Spinal cord (tissue), 10 donors: ENCODE results near the gene ADGRG1. TPM values are rescaled to one million over a fixed set of nuclear protein-coding genes. Genes with fewer than 3 reads are reported as not detected.

Experiments
- DNase-seq, 6 donors: peaks; one replicate each; pipeline versions ENCODE4 v3.0.0 to v3.0.0-alpha.2; 2013 to 2015; ENCODE audit warnings: low spot score in 6 of 6, low read depth in 4 of 6
- H3K27ac ChIP-seq: one replicate; pipeline ENCODE4 v1.5.1; 2013; ENCODE audit warnings: low read depth, low read length, control low read depth
- H3K27me3 ChIP-seq: one replicate; pipeline ENCODE4 v1.6.1; 2013; ENCODE audit warnings: low read length; ENCODE audit not compliant: control insufficient read depth, insufficient read depth
- H3K36me3 ChIP-seq: one replicate; pipeline ENCODE4 v1.6.1; 2013; ENCODE audit warnings: low read length; ENCODE audit not compliant: control insufficient read depth, insufficient read depth
- H3K4me1 ChIP-seq: one replicate; pipeline ENCODE4 v1.6.1; 2013; ENCODE audit warnings: low read length; ENCODE audit not compliant: control insufficient read depth, insufficient read depth
- H3K4me3 ChIP-seq: one replicate; pipeline ENCODE4 v1.5.1; 2013; ENCODE audit warnings: low read depth, low read length, control low read depth
- H3K9me3 ChIP-seq: one replicate; pipeline ENCODE4 v1.6.1; 2013; ENCODE audit warnings: low read length; ENCODE audit not compliant: control insufficient read depth, insufficient read depth
- WGBS: methylation state at CpG from one replicate; pipeline ENCODE4 v1.1.5; 2013; ENCODE audit warnings: missing lambda C conversion rate; ENCODE audit not compliant: insufficient coverage; 5-methylcytosine and 5-hydroxymethylcytosine counted together
- polyA plus RNA-seq, 2 donors: library from polyadenylated mRNA; unstranded; fragments of 120-200 nt; gene quantifications; one replicate each; pipeline ENCODE4 v1.2.1, GENCODE V29; 2013; ENCODE audit not compliant: insufficient read length in 2 of 2
- total RNA-seq, 2 donors: library from RNA; depleted of rRNA in 1 of 2; stranded (reverse); fragments of 120-200 nt in 1 of 2; fragments of >200 nt in 1 of 2; gene quantifications; one replicate each; pipeline versions ENCODE4 v1.2.3 to v1.2.4, GENCODE V29; 2013 to 2014
- donor health status: healthy.

The ADGRG1 gene
- total and polyA plus RNA-seq, 4 donors = 30.1 to 367 (median 189) TPM

- no peaks in the 10 kb centered on the region for H3K9me3 ChIP-seq
- peak overlapping the region; percentile 96 for H3K27ac ChIP-seq
Measured at GRCh38 chr16:57639172-57639887, 10.9 kb downstream of the ADGRG1 start.

GRCh38 chr16:57640185-57640584, 11.8 kb downstream of the ADGRG1 start:
- Histone ChIP-seq H3K9me3 (no peaks in the 10 kb centered on the region), H3K27ac (peak overlapping the region; percentile 96), H3K36me3 (peaks cover 40% of the 10 kb centered on the region), H3K27me3 (no peaks in the 10 kb centered on the region), H3K4me1 (peaks cover 98% of the 10 kb centered on the region), H3K4me3 (peak overlapping the region; percentile 57)
- DNase-seq = no peak
- 35% methylated on average over 9 of the region's 9 CpGs for WGBS

More at GRCh38 chr16:57639172-57639887, 10.9 kb downstream of the ADGRG1 start:
- Histone ChIP-seq H3K4me3 (peak overlapping the region; percentile 57), H3K4me1 (peaks cover 98% of the 10 kb centered on the region), H3K36me3 (peaks cover 31% of the 10 kb centered on the region), H3K27me3 (no peaks in the 10 kb centered on the region)
- WGBS = 5% methylated on average over 20 of the region's 23 CpGs
- peak; percentile 86 to 98 (median 90) for DNase-seq

- 19% methylated on average over 7 of the region's 8 CpGs for WGBS
- no peaks in the 10 kb centered on the region for H3K9me3 ChIP-seq
- peaks cover 41% of the 10 kb centered on the region for H3K36me3 ChIP-seq
- peak overlapping the region; percentile 57 for H3K4me3 ChIP-seq
- H3K27ac ChIP-seq = peak overlapping the region; percentile 96
- peaks cover 98% of the 10 kb centered on the region for H3K4me1 ChIP-seq
- H3K27me3 ChIP-seq = no peaks in the 10 kb centered on the region
- DNase-seq = peak in 2 of 6 donors; percentile 57 to 75
Measured at GRCh38 chr16:57640612-57641011, 12.2 kb downstream of the ADGRG1 start.

- H3K27me3 ChIP-seq = no peaks in the 10 kb centered on the region
- peak overlapping the region; percentile 6 for H3K4me3 ChIP-seq
- H3K9me3 ChIP-seq = no peaks in the 10 kb centered on the region
- WGBS = 35% methylated on average over 9 of the region's 11 CpGs
- peak in 1 of 6 donors; percentile 43 for DNase-seq
- peaks cover 98% of the 10 kb centered on the region for H3K4me1 ChIP-seq
- H3K27ac ChIP-seq = peak overlapping the region; percentile 96
- H3K36me3 ChIP-seq = peaks cover 54% of the 10 kb centered on the region
Measured at GRCh38 chr16:57642160-57643135, 14.0 kb downstream of the ADGRG1 start.

GRCh38 chr16:57643147-57643874, 14.9 kb downstream of the ADGRG1 start:
- Histone ChIP-seq H3K27ac (peak overlapping the region; percentile 82), H3K4me3 (no peak overlapping the region), H3K36me3 (peaks cover 60% of the 10 kb centered on the region), H3K9me3 (no peaks in the 10 kb centered on the region), H3K27me3 (no peaks in the 10 kb centered on the region), H3K4me1 (peaks cover 98% of the 10 kb centered on the region)
- WGBS = 23% methylated on average over 6 of the region's 7 CpGs
- DNase-seq = peak in 1 of 6 donors; percentile 59

GRCh38 chr16:57643910-57644309, 15.5 kb downstream of the ADGRG1 start:
- H3K4me3 ChIP-seq = no peak overlapping the region
- no peak for DNase-seq
- no peaks in the 10 kb centered on the region for H3K27me3 ChIP-seq
- no peaks in the 10 kb centered on the region for H3K9me3 ChIP-seq
- WGBS = 68% methylated on average over 8 of the region's 9 CpGs
- peaks cover 98% of the 10 kb centered on the region for H3K4me1 ChIP-seq
- H3K36me3 ChIP-seq = peaks cover 66% of the 10 kb centered on the region
- H3K27ac ChIP-seq = no peak overlapping the region

GRCh38 chr16:57644383-57645014, 16.1 kb downstream of the ADGRG1 start:
- Histone ChIP-seq H3K27ac (no peak overlapping the region), H3K4me3 (no peak overlapping the region)
- WGBS = 93% methylated on average over 11 of the region's 11 CpGs

GRCh38 chr16:57645169-57645568, 16.7 kb downstream of the ADGRG1 start:
- H3K4me3 ChIP-seq = no peak overlapping the region

More at GRCh38 chr16:57644383-57645014, 16.1 kb downstream of the ADGRG1 start:
- Histone ChIP-seq H3K36me3 (peaks cover 71% of the 10 kb centered on the region), H3K9me3 (no peaks in the 10 kb centered on the region), H3K27me3 (no peaks in the 10 kb centered on the region), H3K4me1 (peaks cover 97% of the 10 kb centered on the region)
- DNase-seq = no peak

More at GRCh38 chr16:57645169-57645568, 16.7 kb downstream of the ADGRG1 start:
- Histone ChIP-seq H3K4me1 (peaks cover 90% of the 10 kb centered on the region), H3K27me3 (no peaks in the 10 kb centered on the region), H3K9me3 (no peaks in the 10 kb centered on the region), H3K36me3 (peaks cover 77% of the 10 kb centered on the region), H3K27ac (peak overlapping the region; percentile 0)
- no peak for DNase-seq
- 23% methylated on average over 6 of the region's 10 CpGs for WGBS
